Measurements from ENCODE around the gene OR5B21.

Gene OR5B21

GRCh38 chr11:58493676-58494075 is 14.2 kb downstream of the OR5B21 start:
- no peak for DNase-seq (ENCODE audit: low spot score)

GRCh38 chr11:58490827-58491226 is 17.1 kb downstream of the OR5B21 start:
- DNase-seq (ENCODE audit: low spot score) = no peak

GRCh38 chr11:58487170-58487569 is 20.7 kb downstream of the OR5B21 start:
- no peak for DNase-seq (ENCODE audit: low spot score)

- DNase-seq (ENCODE audit: low spot score) = no peak
Observed at GRCh38 chr11:58485961-58486360, 21.9 kb downstream of the OR5B21 start.

- no peak for DNase-seq (ENCODE audit: low spot score)
Observed at GRCh38 chr11:58471892-58472291, 36.0 kb downstream of the OR5B21 start.

- DNase-seq (ENCODE audit: low spot score) = no peak
Observed at GRCh38 chr11:58466293-58466692, 41.6 kb downstream of the OR5B21 start.

GRCh38 chr11:58465690-58466089 is 42.2 kb downstream of the OR5B21 start:
- DNase-seq (ENCODE audit: low spot score) = no peak
